ENCODE results near the gene RNF168. TPM values are rescaled to one million over a fixed set of nuclear protein-coding genes. Genes with fewer than 3 reads are reported as not detected.
"Not testable (repeated sequence)": the region's sequence is repeated elsewhere in the genome, so short reads cannot be mapped to it uniquely, and the experiment has no call there.

RNF168 gene
- total RNA-seq, 1 donor from 2014 or later, result 19.8 TPM

DNA sequence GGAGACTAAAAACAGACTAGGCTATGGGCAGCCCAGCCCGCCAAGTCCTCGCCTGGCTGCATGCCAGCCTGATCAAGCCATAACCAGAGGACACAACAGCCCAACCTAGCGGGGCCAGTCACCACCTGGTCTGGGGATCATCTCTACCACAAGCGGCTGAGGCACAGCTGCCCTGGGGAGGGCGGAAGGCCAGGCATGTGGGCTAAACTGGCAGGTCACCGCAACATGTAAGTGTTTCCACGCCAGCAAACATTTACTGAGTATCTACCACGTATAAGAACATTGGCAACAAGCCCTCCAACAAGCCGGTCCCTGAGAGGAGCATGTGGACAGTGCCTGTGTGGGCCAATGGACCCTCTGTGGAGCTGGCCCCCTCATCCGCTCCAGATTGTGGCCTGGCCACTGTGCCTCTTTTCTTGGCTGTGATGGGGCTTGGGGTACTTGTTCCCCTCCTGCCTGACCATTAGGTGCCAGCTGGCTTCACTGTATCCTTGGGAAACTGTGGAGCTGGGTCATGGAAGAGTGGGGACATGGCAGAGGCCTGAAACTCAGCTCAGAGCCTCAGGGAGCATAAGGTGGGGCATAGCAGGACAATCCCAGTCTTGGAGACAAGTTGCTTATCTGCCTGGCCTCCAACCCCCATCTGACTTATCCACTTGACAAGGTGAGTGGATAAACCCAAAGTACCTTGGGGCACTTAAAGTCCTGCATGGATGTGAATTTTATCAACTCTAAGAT is 80.4 kb downstream of the RNF168 start:
- TF ChIP-seq, protein P1, sequence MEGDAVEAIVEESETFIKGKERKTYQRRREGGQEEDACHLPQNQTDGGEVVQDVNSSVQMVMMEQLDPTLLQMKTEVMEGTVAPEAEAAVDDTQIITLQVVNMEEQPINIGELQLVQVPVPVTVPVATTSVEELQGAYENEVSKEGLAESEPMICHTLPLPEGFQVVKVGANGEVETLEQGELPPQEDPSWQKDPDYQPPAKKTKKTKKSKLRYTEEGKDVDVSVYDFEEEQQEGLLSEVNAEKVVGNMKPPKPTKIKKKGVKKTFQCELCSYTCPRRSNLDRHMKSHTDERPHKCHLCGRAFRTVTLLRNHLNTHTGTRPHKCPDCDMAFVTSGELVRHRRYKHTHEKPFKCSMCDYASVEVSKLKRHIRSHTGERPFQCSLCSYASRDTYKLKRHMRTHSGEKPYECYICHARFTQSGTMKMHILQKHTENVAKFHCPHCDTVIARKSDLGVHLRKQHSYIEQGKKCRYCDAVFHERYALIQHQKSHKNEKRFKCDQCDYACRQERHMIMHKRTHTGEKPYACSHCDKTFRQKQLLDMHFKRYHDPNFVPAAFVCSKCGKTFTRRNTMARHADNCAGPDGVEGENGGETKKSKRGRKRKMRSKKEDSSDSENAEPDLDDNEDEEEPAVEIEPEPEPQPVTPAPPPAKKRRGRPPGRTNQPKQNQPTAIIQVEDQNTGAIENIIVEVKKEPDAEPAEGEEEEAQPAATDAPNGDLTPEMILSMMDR (IDR thresholded peaks at IDR 0.05), result no peak
- Mint-ChIP-seq H3K27ac (ENCODE audit: unreplicated experiment) (peak overlapping the region; percentile 18), H3K36me3 (ENCODE audit: unreplicated experiment) (peaks cover 2% of the 10 kb centered on the region), H3K4me3 (ENCODE audit: unreplicated experiment) (no peak overlapping the region), H3K9me3 (ENCODE audit: unreplicated experiment) (no peaks in the 10 kb centered on the region), H3K4me1 (ENCODE audit: unreplicated experiment) (peaks cover 16% of the 10 kb centered on the region), H3K27me3 (ENCODE audit: unreplicated experiment) (no peaks in the 10 kb centered on the region)
- no peak for DNase-seq (ENCODE audit: extremely low spot score, unreplicated experiment)

DNA sequence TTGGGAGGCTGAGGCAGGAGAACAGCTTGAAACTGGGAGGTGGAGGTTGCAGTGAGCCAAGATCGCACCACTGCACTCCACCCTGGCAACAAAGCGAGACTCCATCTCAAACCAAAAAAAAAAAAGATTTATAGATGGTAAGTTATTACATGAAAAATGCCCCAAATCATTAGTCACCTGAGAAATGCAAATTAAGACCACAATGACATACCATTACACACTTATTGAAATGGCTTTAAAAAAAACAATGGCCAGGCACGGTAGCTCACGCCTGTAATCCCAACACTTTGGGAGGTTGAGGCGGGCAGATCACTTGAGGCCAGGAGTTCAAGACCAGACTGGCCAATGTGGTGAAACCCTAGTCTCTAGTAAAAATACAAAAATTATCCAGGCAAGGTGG is 81.9 kb downstream of the RNF168 start:
- H3K9me3 Mint-ChIP-seq (ENCODE audit: unreplicated experiment), result not testable (repeated sequence)

DNA sequence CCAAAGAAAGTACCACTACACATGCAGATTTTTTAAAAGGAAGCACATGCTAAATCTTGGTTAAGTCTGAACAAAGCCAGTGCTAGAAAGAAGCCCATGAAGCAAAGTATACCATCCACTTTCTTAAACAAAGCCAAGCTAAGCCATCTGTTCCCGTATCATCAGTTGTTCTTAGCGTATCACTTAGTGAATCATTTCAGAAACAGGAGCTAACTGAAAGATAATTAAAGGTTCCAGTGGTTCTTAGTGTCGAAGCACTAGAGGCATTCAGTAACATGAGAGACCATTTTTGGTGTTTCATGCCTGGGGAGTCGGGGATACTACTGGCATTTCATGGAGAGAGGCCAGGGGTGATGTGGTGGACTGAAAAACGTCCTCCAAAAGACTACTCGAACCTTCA is 84.2 kb downstream of the RNF168 start:
- TF ChIP-seq, protein P1 (IDR thresholded peaks at IDR 0.05), result no peak
- Mint-ChIP-seq H3K9me3 (ENCODE audit: unreplicated experiment) (no peaks in the 10 kb centered on the region), H3K27me3 (ENCODE audit: unreplicated experiment) (no peaks in the 10 kb centered on the region), H3K4me3 (ENCODE audit: unreplicated experiment) (no peak overlapping the region), H3K27ac (ENCODE audit: unreplicated experiment) (no peak overlapping the region), H3K4me1 (ENCODE audit: unreplicated experiment) (peaks cover 17% of the 10 kb centered on the region), H3K36me3 (ENCODE audit: unreplicated experiment) (peaks cover 3% of the 10 kb centered on the region)
- DNase-seq (ENCODE audit: extremely low spot score, unreplicated experiment), result no peak

More for the DNA sequence above, 81.9 kb downstream of the RNF168 start:
- not testable (repeated sequence) for H3K27ac Mint-ChIP-seq (ENCODE audit: unreplicated experiment); H3K36me3 Mint-ChIP-seq (ENCODE audit: unreplicated experiment); DNase-seq (ENCODE audit: extremely low spot score, unreplicated experiment); H3K4me3 Mint-ChIP-seq (ENCODE audit: unreplicated experiment); H3K27me3 Mint-ChIP-seq (ENCODE audit: unreplicated experiment)
- H3K4me1 Mint-ChIP-seq (ENCODE audit: unreplicated experiment), result peaks cover 14% of the 10 kb centered on the region

Other genes with a start within 250 kb of the RNF168 start
- gene PCYT1A, start 216.0 kb downstream of the RNF168 start, total RNA-seq, result 65.1 and 66.2 TPM in 2 replicates
- 19.5 and 20.9 TPM in 2 replicates for gene DYNLT2B, start 185.5 kb downstream of the RNF168 start, total RNA-seq
- gene TM4SF19, start 165.4 kb downstream of the RNF168 start, total RNA-seq, result not detected in 2 replicates
- gene UBXN7, start 71.3 kb downstream of the RNF168 start, total RNA-seq, result 86.7 and 91.2 TPM in 2 replicates
- gene SMCO1, start 11.6 kb upstream of the RNF168 start, total RNA-seq, result not detected in 2 replicates
- gene WDR53, start 64.8 kb upstream of the RNF168 start, total RNA-seq, result 15.4 and 16.5 TPM in 2 replicates
- gene FBXO45, start 64.9 kb upstream of the RNF168 start, total RNA-seq, result 7.8 and 8.2 TPM in 2 replicates
- gene NRROS, start 135.9 kb upstream of the RNF168 start, total RNA-seq, result 0.13 and 0.24 TPM in 2 replicates
- gene CEP19, start 208.5 kb upstream of the RNF168 start, total RNA-seq, result 3.8 and 4.1 TPM in 2 replicates
- gene PIGX, start 208.6 kb upstream of the RNF168 start, total RNA-seq, result 26.6 and 27.2 TPM in 2 replicates
- gene PAK2, start 236.1 kb upstream of the RNF168 start, total RNA-seq, result 76.7 and 79.4 TPM in 2 replicates